Ectodermal cell (in vitro differentiated cells): ENCODE measurements around the gene CPN2.

ENCODE experiments used
- H3K27ac ChIP-seq: 2 replicates; pipeline ENCODE4 v1.7.0; 2013; ENCODE audit warnings: mild to moderate bottlenecking, low read depth, low read length; ENCODE audit not compliant: insufficient read depth, poor library complexity, severe bottlenecking
- H3K27me3 ChIP-seq: 2 replicates; pipeline ENCODE4 v1.7.0; 2013; ENCODE audit warnings: mild to moderate bottlenecking, low read length; ENCODE audit not compliant: insufficient read depth, control insufficient read depth, poor library complexity, severe bottlenecking
- H3K36me3 ChIP-seq: one replicate; pipeline ENCODE4 v1.7.0; 2013; ENCODE audit warnings: low read length; ENCODE audit not compliant: control insufficient read depth, insufficient read depth
- H3K4me1 ChIP-seq: one replicate; pipeline ENCODE4 v1.7.0; 2013; ENCODE audit warnings: low read length; ENCODE audit not compliant: control insufficient read depth, insufficient read depth
- H3K4me3 ChIP-seq: 2 replicates; pipeline ENCODE4 v1.7.0; 2013; ENCODE audit warnings: low read depth, low read length, control low read depth; ENCODE audit not compliant: insufficient read depth
- H3K9me3 ChIP-seq: 2 replicates; pipeline ENCODE4 v1.7.0; 2013; ENCODE audit warnings: mild to moderate bottlenecking, low read length, moderate library complexity; ENCODE audit not compliant: control insufficient read depth
- WGBS, 2 experiments: methylation state at CpG; one replicate each; pipeline ENCODE4 v1.1.7; 2013; ENCODE audit warnings: missing lambda C conversion rate in 2 of 2; 5-methylcytosine and 5-hydroxymethylcytosine counted together

CPN2 gene

DNA sequence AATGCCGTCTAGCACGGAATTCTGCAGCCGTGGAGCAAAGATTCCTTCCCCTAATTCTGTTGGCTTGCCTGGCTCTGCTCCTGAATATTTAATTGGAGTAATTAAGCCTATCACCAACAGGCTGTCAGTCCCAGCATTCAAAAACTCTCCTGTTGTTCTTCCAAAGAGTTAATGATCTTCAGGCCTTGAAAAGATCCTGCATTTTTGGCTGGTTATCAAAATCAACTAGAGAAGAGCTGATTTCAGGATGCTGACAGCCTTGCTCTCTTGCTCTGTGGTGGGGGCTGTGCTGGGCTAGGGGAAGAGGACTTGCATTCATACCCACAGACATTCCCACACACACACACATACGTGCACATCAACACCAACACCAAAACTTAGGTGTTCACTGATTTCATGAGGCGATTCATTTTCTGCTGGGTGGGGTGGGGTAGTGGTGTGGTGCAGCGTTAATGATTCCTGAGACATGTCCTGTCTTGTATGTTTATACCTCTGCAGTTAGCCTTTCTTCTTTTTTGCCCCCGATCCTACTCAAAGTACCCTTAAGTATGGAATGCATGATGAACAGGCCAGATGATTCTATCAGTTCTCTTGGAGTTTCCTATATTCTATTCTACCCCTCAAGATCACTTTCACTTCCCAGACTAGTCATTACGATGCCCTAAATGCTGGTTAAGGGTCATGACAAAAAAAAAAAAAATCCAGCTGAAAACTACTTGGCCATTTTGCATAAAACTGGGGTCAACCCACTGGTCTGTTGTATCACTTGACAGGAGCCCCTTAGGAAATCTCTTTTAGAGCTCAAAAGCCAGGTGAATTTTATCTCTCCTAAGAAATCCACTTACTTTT is 42.3 kb downstream of the CPN2 start:
- no peak overlapping the region for H3K4me3 ChIP-seq
- H3K4me1 ChIP-seq = peaks cover 47% of the 10 kb centered on the region
- no peak overlapping the region for H3K27ac ChIP-seq
- H3K36me3 ChIP-seq = no peaks in the 10 kb centered on the region
- no peaks in the 10 kb centered on the region for H3K9me3 ChIP-seq
- H3K27me3 ChIP-seq = peaks cover 15% of the 10 kb centered on the region
- 85 to 90% methylated on average over 5 to 8 of the region's 8 CpGs for WGBS, 2 experiments

DNA sequence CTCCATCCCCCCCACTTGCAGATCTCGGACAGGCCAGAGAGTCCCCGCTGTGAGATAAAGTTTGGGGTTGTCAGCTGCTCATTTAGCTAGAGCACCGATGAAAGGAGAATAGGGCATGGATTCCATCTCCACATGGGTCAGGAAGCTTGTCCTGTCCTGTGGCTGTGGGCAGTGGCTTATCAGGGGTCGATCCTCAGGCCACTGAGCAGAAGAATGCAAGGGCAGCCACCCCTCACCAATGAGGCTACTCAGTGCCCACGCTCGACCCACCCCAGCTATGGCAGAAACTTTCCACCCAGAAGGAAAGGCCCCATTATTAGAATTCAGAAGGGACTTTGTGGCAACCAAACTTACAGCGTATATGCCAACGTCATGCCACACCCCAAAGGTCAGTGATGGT is 43.3 kb downstream of the CPN2 start:
- H3K36me3 ChIP-seq = no peaks in the 10 kb centered on the region
- no peak overlapping the region for H3K4me3 ChIP-seq
- WGBS, 2 experiments = 87 to 89% methylated on average over 8 of the region's 8 CpGs
- H3K4me1 ChIP-seq = peaks cover 43% of the 10 kb centered on the region
- peaks cover 12% of the 10 kb centered on the region for H3K27me3 ChIP-seq
- H3K27ac ChIP-seq = no peak overlapping the region
- H3K9me3 ChIP-seq = no peaks in the 10 kb centered on the region

DNA sequence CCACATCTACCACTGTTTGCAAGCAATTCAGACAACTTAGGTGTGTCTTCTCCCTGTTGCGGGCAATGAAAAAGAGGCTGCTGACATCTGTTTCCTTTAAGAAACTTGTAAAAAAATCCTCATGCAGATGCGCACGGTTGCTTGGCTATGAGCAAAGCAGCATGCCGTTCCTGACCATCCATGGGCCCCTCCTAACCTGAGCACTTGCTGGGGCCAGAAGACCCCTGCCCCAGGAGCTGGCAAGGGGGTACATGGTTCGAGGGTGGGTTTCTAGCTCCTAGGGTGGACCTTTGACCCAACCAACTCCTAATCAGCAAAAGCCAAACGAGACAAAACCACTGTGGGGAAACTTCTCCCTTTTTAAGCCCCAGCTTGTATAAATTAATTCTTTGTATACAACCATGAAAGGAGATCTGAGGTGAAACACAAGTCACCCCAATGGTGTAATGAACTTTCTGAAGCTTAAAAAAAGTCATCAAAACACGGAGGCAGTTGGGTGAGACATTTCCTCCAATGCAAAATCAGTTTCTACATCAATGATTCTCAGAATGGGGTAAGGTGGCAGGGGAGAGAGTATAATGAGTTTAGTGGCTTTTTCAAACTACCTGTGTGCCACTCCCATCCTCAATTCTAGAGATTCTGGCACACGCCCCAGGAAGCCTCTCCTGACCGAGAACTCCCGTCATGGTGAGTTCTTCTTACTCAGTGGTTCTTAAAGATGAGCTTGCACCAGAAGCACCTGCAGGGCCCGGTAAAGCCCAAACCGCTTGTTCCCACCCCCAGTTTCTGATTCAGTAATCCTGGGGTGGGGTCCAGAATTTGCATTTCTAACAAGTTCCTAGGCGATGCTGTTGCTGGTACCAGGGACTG is 44.1 kb downstream of the CPN2 start:
- Histone ChIP-seq H3K27me3 (peaks cover 4% of the 10 kb centered on the region), H3K27ac (no peak overlapping the region), H3K36me3 (no peaks in the 10 kb centered on the region), H3K4me1 (peaks cover 39% of the 10 kb centered on the region), H3K9me3 (no peaks in the 10 kb centered on the region), H3K4me3 (no peak overlapping the region)
- whole genome bisulfite sequencing, 2 experiments = 70 to 75% methylated on average over 12 to 13 of the region's 13 CpGs

DNA sequence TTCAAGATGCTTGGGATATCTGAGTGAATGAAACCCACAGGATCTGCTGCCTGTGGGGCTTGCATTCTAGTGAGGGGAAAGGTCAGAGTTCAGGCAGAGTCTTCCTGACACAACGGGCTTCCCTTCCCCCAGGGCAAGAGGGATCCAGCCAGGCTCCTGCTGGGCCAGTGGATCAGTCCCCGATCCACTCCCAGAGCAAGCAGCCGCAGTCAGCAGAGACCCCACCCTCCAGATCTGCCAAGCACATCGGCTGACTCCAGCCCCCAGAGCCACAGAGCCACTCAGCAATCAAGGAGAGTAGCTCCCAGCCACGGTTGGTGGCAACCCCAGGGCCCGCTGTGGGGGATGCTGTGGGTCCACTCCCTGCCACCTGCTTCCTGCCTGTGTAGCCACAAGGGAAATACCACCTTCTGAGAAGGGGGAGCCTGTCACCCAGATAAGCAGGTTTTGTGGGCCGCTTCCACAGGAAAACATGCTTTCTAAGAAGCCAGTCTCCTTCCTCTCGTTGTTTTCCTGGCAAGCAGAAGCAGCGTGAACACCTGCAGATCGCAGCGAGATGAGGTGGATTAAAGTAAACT is 44.9 kb downstream of the CPN2 start:
- peaks cover 39% of the 10 kb centered on the region for H3K4me1 ChIP-seq
- peaks cover 3% of the 10 kb centered on the region for H3K27me3 ChIP-seq
- no peaks in the 10 kb centered on the region for H3K9me3 ChIP-seq
- WGBS, 2 experiments = 41 to 46% methylated on average over 11 of the region's 11 CpGs
- H3K27ac ChIP-seq = no peak overlapping the region
- H3K4me3 ChIP-seq = no peak overlapping the region
- no peaks in the 10 kb centered on the region for H3K36me3 ChIP-seq

DNA sequence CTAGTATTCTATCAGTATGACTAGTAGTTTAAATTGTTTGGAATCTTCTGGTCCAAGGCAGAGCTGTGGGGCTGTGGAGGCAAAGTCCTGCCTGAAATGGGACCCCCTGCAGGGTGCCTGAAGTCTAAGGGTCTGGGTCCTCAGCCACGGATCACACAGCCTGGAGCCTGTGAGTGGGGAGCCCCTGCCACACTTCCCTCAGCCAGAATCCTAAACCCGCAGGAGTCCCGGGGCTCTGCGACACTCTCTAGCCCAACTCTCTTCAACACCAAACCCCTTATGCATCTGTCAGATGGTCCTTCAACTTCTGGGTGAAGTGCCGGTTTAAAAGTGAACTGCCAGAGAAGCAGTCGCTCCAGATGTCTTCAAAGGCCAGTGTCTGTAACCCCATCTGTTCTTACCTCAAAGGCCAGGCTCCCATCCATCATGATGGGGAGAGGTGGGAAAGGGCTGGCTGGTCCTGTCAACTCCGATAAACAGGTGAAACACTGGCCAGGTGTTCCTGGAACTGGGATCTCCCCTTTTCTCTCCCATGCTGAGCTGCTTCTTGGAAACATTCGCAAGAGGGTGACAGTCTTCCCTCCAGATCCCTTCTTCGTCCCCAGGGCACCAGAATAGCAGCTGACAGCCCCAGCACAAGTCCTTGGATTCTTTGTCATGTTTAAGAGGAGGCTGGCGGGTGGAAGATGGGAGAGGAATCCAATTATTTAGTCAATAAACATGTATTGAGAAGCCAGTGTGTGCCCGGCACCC is 45.6 kb downstream of the CPN2 start:
- 41 to 49% methylated on average over 11 of the region's 11 CpGs for WGBS, 2 experiments
- Histone ChIP-seq H3K27ac (no peak overlapping the region), H3K9me3 (no peaks in the 10 kb centered on the region), H3K27me3 (peaks cover 2% of the 10 kb centered on the region), H3K36me3 (no peaks in the 10 kb centered on the region), H3K4me1 (peaks cover 40% of the 10 kb centered on the region), H3K4me3 (no peak overlapping the region)

DNA sequence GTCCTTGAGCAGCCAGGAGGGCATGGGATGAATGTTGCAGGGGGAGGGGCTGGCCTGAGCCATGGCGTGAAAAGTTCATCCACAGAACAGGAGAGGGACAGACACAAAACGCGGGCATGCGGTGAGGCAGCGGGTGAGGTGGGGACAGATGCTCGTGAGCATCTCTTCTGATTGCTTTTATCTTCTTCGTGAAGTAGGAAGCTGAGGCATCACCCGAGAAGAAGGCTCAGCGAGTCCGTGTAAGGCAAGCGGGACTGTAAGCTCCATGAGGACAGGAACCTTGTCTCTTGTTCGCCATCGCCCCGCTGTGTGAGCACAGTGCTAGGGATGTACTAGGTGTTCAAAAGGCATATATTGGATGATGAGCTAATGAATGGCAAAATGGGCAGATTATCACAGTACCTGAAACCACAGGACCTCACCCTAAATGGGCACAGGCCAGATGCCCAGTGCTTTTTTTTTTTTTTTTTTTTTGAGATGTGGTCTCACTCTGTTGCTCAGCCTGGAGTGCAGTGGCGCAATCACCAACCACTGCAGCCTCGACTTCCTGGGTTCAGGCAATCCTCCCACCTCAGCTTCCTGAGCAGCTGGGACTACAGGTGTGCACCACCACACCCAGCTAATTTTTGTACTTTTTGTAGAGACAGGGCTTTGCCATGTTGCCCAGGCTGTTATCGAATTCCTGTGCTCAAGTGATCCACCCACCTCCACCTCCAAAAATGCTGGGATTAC is 46.8 kb downstream of the CPN2 start:
- Histone ChIP-seq H3K27ac (no peak overlapping the region), H3K36me3 (no peaks in the 10 kb centered on the region), H3K4me1 (peaks cover 37% of the 10 kb centered on the region), H3K27me3 (no peaks in the 10 kb centered on the region), H3K9me3 (no peaks in the 10 kb centered on the region), H3K4me3 (no peak overlapping the region)
- 97 to 98% methylated on average over 17 of the region's 17 CpGs for WGBS, 2 experiments

DNA sequence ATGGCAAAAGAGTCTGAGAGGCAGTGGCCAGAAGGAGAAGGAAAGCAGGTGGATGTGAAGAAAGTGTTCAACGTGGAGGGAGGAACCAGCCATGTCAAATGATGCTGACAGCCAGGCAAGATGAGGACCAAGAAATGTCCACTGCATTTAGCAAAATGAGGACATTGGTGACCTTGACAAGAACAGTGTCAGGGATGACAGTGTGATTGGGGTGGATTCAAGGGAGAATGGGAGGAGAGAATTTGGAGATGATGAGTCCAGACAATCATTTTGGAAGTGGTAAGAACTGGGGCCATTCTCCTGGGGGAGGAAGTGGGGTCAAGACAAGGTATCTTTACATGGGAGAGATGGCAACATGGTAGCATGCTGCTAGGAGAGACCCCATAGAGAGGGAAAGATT is 47.4 kb downstream of the CPN2 start:
- Histone ChIP-seq H3K4me1 (peaks cover 40% of the 10 kb centered on the region), H3K27ac (no peak overlapping the region), H3K9me3 (no peaks in the 10 kb centered on the region), H3K27me3 (no peaks in the 10 kb centered on the region), H3K4me3 (no peak overlapping the region), H3K36me3 (no peaks in the 10 kb centered on the region)
- 91 to 97% methylated on average over 1 of the region's 1 CpG for WGBS, 2 experiments

DNA sequence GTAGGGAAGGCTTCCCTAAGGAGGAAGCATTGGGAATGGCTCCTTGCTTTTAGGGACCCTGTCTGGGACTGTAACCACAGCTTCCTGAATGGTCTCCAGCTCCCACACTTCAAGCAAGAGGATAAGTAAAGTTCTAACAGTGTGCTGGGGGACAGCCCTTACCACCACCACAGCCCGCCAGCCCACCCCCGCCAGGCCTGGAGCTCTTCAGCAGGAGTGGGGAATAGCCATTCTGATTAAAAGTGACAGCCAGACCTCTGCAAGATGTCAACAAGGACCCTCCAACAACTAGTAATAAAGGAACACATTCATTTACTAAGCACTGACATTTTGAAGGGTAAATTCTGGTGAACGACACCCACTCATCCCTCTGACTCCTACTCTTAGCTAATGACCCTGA is 49.4 kb downstream of the CPN2 start:
- Histone ChIP-seq H3K4me1 (peaks cover 30% of the 10 kb centered on the region), H3K27me3 (no peaks in the 10 kb centered on the region), H3K36me3 (no peaks in the 10 kb centered on the region), H3K9me3 (no peaks in the 10 kb centered on the region), H3K27ac (no peak overlapping the region), H3K4me3 (no peak overlapping the region)
- 93 to 96% methylated on average over 3 of the region's 3 CpGs for WGBS, 2 experiments

DNA sequence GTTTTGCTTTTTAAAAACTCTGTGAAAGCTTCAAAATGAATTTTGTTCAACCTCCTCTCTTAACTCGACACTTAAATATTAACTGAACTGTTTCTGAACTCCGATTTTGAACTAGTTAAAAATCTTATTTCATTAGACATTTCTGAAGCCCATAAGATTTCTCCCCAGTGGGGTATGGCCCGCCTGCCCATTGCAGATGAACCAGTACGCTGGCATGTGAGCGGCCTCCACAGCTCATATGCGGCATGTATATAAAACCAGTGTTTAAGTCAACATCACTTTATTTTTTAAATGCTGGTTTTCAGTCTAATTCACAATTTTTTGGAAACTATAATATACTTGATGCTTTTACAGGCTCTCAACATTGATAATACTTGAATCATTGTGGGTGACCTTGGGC is 50.2 kb downstream of the CPN2 start:
- no peaks in the 10 kb centered on the region for H3K9me3 ChIP-seq
- no peak overlapping the region for H3K27ac ChIP-seq
- H3K4me1 ChIP-seq = peaks cover 25% of the 10 kb centered on the region
- WGBS, 2 experiments = 90 to 94% methylated on average over 6 of the region's 6 CpGs
- H3K27me3 ChIP-seq = no peaks in the 10 kb centered on the region
- H3K4me3 ChIP-seq = no peak overlapping the region
- H3K36me3 ChIP-seq = no peaks in the 10 kb centered on the region
